Activated T-helper 2 cell treated with anti-CD3 and anti-CD28 coated beads, Interferon-gamma antibody, Interleukin-2, Interleukin-4, amounts not matched to agents 10 μg/mL and 5 μg/mL and 100 μg/mL, durations not matched to agents 14 hours and 24 hours and 36 hours (primary cell): ENCODE results near the gene PRIM2. TPM values are rescaled to one million over a fixed set of nuclear protein-coding genes. Genes with fewer than 3 reads are reported as not detected.
"Not testable (repeated sequence)": the region's sequence is repeated elsewhere in the genome, so short reads cannot be mapped to it uniquely, and the experiment has no call there.

Source experiments
- DNase-seq: peaks from one replicate; pipeline ENCODE4 v3.0.0; 2021; ENCODE audit warnings: low spot score
- H3K27ac Mint-ChIP-seq: one replicate; pipeline ENCODE4 v1.8.0; 2021; ENCODE audit warnings: mixed read lengths
- H3K27me3 Mint-ChIP-seq: one replicate; pipeline ENCODE4 v1.8.0; 2021; ENCODE audit warnings: low read depth, mixed read lengths
- H3K36me3 Mint-ChIP-seq: one replicate; pipeline ENCODE4 v1.8.0; 2021; ENCODE audit warnings: low read depth, mixed read lengths
- H3K4me1 Mint-ChIP-seq: one replicate; pipeline ENCODE4 v1.8.0; 2021; ENCODE audit warnings: low read depth, mixed read lengths
- H3K4me3 Mint-ChIP-seq: one replicate; pipeline ENCODE4 v1.8.0; 2021; ENCODE audit warnings: low read depth, mild to moderate bottlenecking, moderate library complexity, mixed read lengths
- H3K9me3 Mint-ChIP-seq: one replicate; pipeline ENCODE4 v1.8.0; 2021; ENCODE audit warnings: mixed read lengths
- intact Hi-C: fragments of 100-400 bp; cut with micrococcal nuclease; formaldehyde crosslinking; loops from one replicate; pipeline ENCODE4 v1.15.1; 2023
- total RNA-seq: library from RNA; stranded (reverse); gene quantifications from 2 replicates; pipeline ENCODE4 v1.2.3, GENCODE V29; 2022

The PRIM2 gene, protein sequence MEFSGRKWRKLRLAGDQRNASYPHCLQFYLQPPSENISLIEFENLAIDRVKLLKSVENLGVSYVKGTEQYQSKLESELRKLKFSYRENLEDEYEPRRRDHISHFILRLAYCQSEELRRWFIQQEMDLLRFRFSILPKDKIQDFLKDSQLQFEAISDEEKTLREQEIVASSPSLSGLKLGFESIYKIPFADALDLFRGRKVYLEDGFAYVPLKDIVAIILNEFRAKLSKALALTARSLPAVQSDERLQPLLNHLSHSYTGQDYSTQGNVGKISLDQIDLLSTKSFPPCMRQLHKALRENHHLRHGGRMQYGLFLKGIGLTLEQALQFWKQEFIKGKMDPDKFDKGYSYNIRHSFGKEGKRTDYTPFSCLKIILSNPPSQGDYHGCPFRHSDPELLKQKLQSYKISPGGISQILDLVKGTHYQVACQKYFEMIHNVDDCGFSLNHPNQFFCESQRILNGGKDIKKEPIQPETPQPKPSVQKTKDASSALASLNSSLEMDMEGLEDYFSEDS
- total RNA-seq: 36.9 and 37.9 TPM in 2 replicates

GRCh38 chr6:57317060-57317943 lies at the start of gene PRIM2:
Gene PRIM2, plus strand, starts transcription at chr6:57317630. Its CDS starts 816 bp downstream, at chr6:57318446.
- peaks cover 5% of the 10 kb centered on the region for H3K9me3 Mint-ChIP-seq
- peak; percentile 81 for DNase-seq
- peaks cover 12% of the 10 kb centered on the region for H3K27me3 Mint-ChIP-seq
- intact Hi-C loops: loop anchor here (1.0 to 5.0 kb wide), 6 partner anchors 95 to 297 kb away; partner anchors contain the start of genes BAG2 and RAB23
- H3K4me1 Mint-ChIP-seq: peaks cover 27% of the 10 kb centered on the region
- H3K4me3 Mint-ChIP-seq: peak within 1 kb of the TSS; percentile 100
- peaks cover 40% of the 10 kb centered on the region for H3K36me3 Mint-ChIP-seq
- H3K27ac Mint-ChIP-seq: peak within 1 kb of the TSS; percentile 95

DNA sequence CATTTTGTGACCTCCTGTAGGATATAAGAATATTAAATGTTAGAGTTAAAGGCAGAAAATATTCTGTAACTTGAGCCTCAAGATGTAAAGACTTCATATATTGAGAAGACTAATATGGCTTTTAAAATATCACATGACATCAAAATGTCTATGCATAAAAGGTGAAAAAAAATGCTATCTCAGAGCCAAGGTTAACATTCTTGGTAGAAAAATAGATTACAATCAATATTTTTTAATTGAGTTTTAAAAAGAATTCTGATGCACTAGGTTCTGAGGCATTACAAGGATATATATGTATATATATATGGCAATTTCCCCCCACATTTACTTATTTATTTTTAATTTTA lies 49.2 kb upstream of the PRIM2 start:
- intact Hi-C loops: loop anchor here (1.0 to 10.0 kb wide), 2 partner anchors 48 to 63 kb away; no protein-coding TSS in a partner anchor
- peaks cover 7% of the 10 kb centered on the region for H3K4me1 Mint-ChIP-seq
- H3K27me3 Mint-ChIP-seq: peaks cover 1% of the 10 kb centered on the region

GRCh38 chr6:57274113-57274824 lies 43.2 kb upstream of the PRIM2 start:
- H3K4me1 Mint-ChIP-seq, H3K9me3 Mint-ChIP-seq, H3K27me3 Mint-ChIP-seq, DNase-seq, H3K36me3 Mint-ChIP-seq, H3K27ac Mint-ChIP-seq, intact Hi-C loops, H3K4me3 Mint-ChIP-seq: not testable (repeated sequence)

More for the DNA sequence above, 49.2 kb upstream of the PRIM2 start:
- Mint-ChIP-seq H3K36me3 (no peaks in the 10 kb centered on the region), H3K4me3 (no peak overlapping the region), H3K9me3 (no peaks in the 10 kb centered on the region), H3K27ac (no peak overlapping the region)
- DNase-seq: no peak

DNA sequence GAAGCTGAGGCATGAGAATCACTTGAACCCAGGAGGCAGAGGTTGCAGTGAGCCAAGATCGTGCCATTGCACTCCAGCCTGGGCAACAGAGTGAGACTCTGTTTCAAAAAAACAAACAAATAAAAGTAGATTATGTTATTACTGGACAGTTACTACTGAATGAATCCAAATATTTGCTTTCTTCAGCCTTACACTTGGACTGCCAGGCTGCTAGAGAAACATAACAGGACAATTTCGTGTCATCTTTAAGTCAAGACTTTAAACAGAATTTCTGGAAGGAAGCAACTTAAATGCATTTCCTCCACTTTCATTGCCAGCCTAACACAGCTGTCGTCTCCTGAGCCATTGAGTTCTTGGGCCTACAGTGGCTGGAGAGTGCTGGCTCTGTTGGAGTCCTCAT lies 42.0 kb upstream of the PRIM2 start:
- intact Hi-C loops: no loop called here
- no peaks in the 10 kb centered on the region for H3K9me3 Mint-ChIP-seq
- no peaks in the 10 kb centered on the region for H3K36me3 Mint-ChIP-seq
- no peak overlapping the region for H3K4me3 Mint-ChIP-seq
- H3K27ac Mint-ChIP-seq: no peak overlapping the region
- H3K27me3 Mint-ChIP-seq: peaks cover 7% of the 10 kb centered on the region
- no peaks in the 10 kb centered on the region for H3K4me1 Mint-ChIP-seq
- no peak for DNase-seq

GRCh38 chr6:57276946-57277345 lies 40.5 kb upstream of the PRIM2 start:
- Mint-ChIP-seq H3K27ac (no peak overlapping the region), H3K4me1 (no peaks in the 10 kb centered on the region), H3K9me3 (no peaks in the 10 kb centered on the region), H3K4me3 (no peak overlapping the region), H3K27me3 (peaks cover 7% of the 10 kb centered on the region), H3K36me3 (no peaks in the 10 kb centered on the region)
- intact Hi-C loops: no loop called here
- DNase-seq: no peak

DNA sequence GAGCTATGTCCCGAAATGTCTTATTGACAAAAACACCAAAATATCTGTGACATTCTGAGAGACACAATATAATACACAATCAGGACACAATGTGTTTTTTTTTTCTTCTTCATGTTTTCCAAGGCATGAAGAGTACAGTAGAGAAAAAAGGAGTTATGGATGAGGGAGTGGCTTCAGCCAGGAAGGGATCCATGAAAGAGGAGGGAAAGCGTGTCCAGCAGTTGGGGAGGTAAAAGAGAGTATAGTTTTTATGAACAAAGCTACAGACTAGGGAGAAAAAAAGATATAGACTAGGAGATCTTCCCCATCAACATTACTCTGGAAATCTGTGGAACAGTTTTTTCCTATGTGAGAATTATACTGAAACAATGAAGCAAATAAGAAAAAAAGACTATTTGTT lies 38.9 kb upstream of the PRIM2 start:
- Mint-ChIP-seq H3K9me3 (no peaks in the 10 kb centered on the region), H3K4me1 (no peaks in the 10 kb centered on the region), H3K4me3 (no peak overlapping the region), H3K27me3 (peaks cover 5% of the 10 kb centered on the region), H3K36me3 (no peaks in the 10 kb centered on the region), H3K27ac (no peak overlapping the region)
- intact Hi-C loops: no loop called here
- no peak for DNase-seq

DNA sequence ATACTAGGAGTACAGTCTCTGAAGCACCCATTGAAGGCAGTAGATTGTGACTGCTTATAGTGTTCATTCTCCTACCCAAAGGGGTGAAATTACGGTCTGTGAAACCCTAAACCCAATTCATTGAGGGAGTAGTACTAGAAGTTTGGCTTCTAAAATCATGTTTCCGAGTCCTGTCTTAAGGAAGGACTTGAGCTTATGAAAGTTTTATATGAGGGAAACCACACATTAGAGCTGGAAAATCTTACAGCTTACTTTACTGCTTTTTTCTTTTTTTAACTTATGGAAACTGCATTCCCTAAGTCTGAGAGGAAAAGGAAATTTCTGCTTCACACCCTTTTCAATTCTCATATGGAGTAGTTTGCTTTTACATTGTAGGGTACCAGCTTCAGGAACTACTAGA lies 38.4 kb upstream of the PRIM2 start:
- intact Hi-C loops: no loop called here
- no peak overlapping the region for H3K4me3 Mint-ChIP-seq
- no peaks in the 10 kb centered on the region for H3K4me1 Mint-ChIP-seq
- peaks cover 5% of the 10 kb centered on the region for H3K27me3 Mint-ChIP-seq
- no peak for DNase-seq
- no peak overlapping the region for H3K27ac Mint-ChIP-seq
- H3K9me3 Mint-ChIP-seq: no peaks in the 10 kb centered on the region
- no peaks in the 10 kb centered on the region for H3K36me3 Mint-ChIP-seq

DNA sequence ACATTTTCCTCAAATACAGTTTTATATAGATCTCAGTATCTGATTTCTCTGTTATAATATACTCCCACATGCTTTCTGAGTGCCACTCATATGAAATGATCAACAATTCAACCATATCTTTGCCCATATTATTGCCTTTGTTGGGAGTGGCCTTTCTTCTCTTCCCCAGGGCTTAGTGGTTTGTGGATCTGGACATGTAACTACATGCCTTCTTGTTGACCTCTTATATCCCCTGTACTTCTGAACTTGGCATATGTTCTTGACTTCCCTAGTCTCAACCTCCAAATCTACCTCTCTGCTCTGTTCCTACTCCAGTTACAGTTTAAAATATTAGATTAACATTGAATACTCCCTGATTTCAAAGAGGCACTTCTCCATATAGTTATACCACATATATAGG lies 34.3 kb upstream of the PRIM2 start:
- no peaks in the 10 kb centered on the region for H3K9me3 Mint-ChIP-seq
- H3K4me3 Mint-ChIP-seq: no peak overlapping the region
- H3K27me3 Mint-ChIP-seq: peaks cover 13% of the 10 kb centered on the region
- no peak for DNase-seq
- intact Hi-C loops: no loop called here
- no peaks in the 10 kb centered on the region for H3K36me3 Mint-ChIP-seq
- H3K27ac Mint-ChIP-seq: no peak overlapping the region
- H3K4me1 Mint-ChIP-seq: no peaks in the 10 kb centered on the region

GRCh38 chr6:57283911-57284455 lies 33.4 kb upstream of the PRIM2 start:
- intact Hi-C loops: no loop called here
- peaks cover 18% of the 10 kb centered on the region for H3K27me3 Mint-ChIP-seq
- H3K36me3 Mint-ChIP-seq: no peaks in the 10 kb centered on the region

GRCh38 chr6:57288136-57288535 lies 29.3 kb upstream of the PRIM2 start:
- H3K4me3 Mint-ChIP-seq, DNase-seq, H3K27ac Mint-ChIP-seq, H3K36me3 Mint-ChIP-seq, H3K4me1 Mint-ChIP-seq, H3K9me3 Mint-ChIP-seq, intact Hi-C loops: not testable (repeated sequence)
- H3K27me3 Mint-ChIP-seq: peaks cover 26% of the 10 kb centered on the region

More at GRCh38 chr6:57283911-57284455, 33.4 kb upstream of the PRIM2 start:
- no peak for DNase-seq
- Mint-ChIP-seq H3K27ac (no peak overlapping the region), H3K4me3 (no peak overlapping the region), H3K9me3 (no peaks in the 10 kb centered on the region), H3K4me1 (no peaks in the 10 kb centered on the region)

DNA sequence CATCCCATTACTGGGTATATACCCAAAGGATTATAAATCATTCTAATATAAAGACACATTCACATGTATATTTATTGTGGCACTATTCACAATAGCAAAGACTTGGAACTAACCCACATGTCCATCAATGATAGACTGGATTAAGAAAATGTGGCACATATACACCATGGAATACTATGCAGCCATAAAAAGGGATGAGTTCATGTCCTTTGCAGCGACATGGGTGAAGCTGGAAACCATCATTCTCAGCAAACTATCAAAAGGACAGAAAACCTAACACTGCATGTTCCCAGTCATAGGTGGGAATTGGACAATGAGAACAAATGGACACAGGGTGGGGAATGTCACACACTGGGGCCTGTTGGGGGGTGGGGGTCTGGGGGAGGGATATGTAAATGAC lies 24.0 kb upstream of the PRIM2 start:
- H3K27ac Mint-ChIP-seq, DNase-seq, H3K9me3 Mint-ChIP-seq, H3K4me3 Mint-ChIP-seq, H3K36me3 Mint-ChIP-seq, H3K4me1 Mint-ChIP-seq, intact Hi-C loops: not testable (repeated sequence)
- H3K27me3 Mint-ChIP-seq: peaks cover 22% of the 10 kb centered on the region

- Mint-ChIP-seq H3K27ac (no peak overlapping the region), H3K27me3 (peaks cover 15% of the 10 kb centered on the region), H3K9me3 (no peaks in the 10 kb centered on the region), H3K4me1 (no peaks in the 10 kb centered on the region), H3K4me3 (no peak overlapping the region), H3K36me3 (no peaks in the 10 kb centered on the region)
- intact Hi-C loops: no loop called here
- no peak for DNase-seq
These were observed 22.5 kb upstream of the PRIM2 start for GRCh38 chr6:57294862-57295445.
